NCI-H187 treated with DMSO at 0.1 percent for 48 hours (cell line): ENCODE data around the gene CRTC1.
"Not testable (repeated sequence)": the region's sequence is repeated elsewhere in the genome, so short reads cannot be mapped to it uniquely, and the experiment has no call there.

Experiments used
- DNase-seq: peaks from one replicate; lab custom pipeline; 2025; lab: John Stamatoyannopoulos, UW

The CRTC1 gene

DNA sequence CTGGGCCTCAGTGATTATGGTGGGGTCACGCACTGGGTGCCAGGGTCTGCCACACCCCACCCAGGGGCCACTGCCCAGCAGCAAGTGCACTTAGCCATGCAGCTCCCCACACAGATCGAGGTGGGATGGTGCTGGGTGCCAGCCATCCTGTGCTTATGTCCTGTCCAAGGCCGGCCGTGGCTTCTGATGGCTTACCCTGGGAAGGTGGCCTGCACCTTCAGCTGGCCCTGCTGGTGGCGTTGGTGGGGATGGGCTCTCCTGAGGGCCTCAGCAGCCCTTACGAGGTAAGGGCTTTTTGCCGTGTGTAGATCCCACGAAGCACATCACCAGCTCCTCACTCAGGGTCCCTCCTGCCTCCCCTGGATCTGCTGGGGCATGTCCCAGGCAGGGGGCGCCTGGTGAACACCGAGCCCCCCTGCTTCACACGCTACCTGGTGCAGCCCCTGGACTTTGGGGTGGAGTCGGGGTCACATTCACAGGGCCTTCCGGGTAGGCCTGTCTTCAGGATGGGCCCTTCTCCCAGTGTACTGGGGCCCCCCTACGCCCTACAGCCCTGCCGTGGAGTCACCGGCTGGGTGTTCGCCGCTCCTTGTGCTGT lies 46.6 kb downstream of the CRTC1 start:
- no peak for DNase-seq

DNA sequence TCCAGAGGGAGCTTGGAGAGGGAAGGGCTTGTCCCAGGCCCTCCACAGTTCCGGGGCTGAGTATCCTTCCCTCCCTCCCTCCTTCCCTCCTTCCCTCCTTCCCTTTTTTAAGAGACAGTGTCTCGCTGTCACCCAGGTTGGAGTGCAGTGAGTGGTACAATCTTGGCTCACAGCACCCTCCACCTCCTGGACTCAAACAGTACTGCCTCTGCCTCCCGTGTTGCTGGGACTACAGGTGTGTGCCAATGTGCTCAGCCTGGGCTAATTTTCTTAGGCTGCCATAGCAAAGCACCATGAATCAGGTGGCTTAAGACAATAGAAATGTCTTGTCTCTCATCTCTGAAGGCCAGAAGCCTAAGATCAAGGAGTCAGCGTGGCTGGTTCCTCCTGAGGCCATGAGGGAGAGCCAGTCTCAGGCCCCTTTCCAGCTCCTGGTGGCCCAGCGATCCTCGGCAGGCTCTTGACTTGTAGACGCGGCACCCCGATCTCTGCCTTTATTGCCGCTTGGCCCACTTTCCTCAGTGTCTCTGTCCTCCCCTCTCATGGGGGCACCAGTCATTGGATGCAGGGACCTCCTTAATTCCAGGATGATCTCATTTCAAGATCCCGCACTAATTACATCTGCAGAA lies 47.5 kb downstream of the CRTC1 start:
- DNase-seq: no peak

GRCh38 chr19:18731562-18732008 lies 48.1 kb downstream of the CRTC1 start:
- DNase-seq: no peak

DNA sequence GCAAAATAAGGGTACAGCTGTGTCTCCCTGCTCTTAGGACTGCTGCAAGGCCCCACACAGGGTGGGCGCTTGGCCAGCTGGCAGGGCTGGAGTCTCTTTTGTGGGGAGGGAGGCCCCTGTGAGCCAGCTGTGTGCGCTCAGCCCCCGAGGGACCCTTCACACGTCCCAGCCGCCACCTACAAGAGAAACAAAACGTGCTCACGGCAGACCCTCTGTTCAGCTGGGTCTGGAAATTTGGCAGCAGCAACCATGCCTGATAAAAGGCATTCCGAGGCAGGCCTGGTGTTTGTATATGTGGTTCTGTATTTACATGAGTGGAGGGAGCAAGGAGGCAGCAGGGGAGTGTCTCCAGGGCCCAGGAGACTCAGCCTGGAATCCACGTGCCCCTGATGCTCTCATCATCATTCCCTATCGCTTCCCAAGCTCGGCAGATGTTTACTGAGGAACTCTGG lies 49.7 kb downstream of the CRTC1 start:
- no peak for DNase-seq

GRCh38 chr19:18733762-18734332 lies 50.4 kb downstream of the CRTC1 start:
- not testable (repeated sequence) for DNase-seq

DNA sequence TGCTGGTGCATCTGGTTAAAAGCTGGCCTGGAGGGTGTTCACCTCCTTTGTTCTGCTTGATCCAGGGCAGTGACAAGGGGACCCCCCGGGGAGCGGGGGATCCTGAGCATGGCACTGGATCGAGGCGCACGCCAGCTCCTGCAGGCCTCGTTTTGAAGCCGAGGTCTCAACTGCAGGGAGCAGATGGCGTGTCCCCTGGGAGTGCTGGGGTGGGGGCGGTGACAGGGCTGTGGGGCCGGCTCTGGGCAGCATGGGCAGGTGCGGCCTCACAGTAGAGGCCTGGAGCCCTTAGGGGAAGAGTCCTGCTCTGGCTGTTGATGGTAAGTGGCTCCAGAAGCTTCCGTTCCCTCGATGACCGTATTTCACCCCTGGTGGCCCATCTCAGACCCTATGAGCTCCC lies 51.8 kb downstream of the CRTC1 start:
- no peak for DNase-seq

- no peak for DNase-seq
These were observed 52.3 kb downstream of the CRTC1 start for GRCh38 chr19:18735752-18736151.

- DNase-seq: no peak
These were observed 53.2 kb downstream of the CRTC1 start for GRCh38 chr19:18736415-18737336.

DNA sequence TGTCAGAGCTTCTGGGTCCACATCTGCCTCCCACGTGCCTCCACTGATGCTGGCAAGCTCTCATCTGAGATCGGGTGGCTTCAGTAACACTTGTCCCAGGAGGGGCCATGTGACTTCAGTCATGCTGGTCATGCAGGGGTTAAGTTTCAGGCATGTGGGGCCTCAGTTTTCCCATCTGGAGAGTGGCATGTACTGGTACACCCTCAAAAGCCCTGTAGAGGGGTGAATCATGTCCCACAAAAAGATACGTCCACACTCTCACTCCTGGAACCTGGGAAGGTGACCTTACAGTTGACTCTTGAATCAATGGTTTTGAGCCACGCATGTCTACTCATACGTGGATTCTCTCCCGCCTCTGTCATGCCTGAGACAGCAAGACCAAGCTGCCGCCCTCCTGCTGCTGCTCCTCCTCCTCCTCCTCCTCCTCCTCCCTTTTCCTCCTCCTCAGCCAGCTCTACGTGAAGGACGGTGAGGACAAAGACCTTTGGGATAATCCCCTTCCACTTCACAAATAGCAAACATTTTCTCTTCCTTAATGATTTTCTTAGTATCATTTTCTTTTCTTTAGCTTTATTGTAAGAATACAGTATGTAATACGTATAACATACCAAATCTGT lies 54.0 kb downstream of the CRTC1 start:
- DNase-seq: no peak

DNA sequence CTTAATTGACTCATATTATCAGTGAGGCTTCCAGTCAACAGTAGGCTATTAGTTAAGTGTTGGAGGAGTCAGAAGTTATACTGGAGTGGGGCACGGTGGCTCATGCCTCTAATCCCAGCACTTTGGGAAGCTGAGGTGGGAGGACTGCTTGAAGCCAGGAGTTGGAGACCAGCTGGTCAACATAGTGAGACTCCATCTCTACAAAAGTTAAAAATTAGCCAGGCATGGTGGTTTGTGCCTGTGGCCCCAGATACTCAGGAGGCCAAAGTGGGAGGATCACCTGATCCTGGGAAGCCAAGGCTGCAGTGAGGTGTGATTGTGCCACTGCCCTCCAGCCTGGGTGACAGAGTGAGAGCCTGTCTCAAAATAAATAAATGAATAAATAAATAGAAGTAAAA lies 54.5 kb downstream of the CRTC1 start:
- DNase-seq: no peak

DNA sequence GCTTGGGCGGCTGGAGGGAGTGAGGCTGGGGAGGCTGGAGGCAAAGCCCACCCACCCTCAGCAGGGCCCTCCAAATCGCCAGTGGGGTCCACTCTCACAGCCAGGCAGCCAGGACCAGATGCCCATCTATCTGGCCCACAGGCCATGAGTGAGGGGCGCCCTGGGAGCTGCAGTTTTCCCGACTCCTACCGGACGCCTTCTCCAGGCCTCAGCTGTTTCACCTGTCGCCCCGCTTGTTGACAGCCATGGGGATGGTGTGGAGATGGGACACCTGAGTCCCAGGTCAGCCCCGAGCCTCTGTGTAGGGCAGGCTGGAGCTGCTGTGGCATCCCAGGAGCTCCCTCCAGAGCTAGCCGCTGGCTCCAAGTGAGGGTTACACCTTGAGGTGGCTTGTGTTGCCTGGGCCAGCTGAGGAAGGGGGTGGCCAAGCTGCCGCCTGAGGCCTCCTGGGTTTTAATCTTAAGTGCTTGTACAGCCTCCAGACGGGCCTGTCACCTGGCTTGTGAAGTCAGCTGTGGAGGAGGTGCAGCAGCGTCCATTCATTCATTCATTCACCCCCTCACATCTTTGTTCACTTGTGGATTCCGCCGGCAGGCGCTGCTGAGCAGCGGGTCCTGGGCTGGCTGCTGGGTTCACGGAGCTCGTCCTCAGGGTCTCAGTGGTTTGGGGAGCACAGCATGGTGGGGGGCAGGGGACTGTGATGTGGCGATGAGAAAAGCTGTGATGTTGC lies 55.6 kb downstream of the CRTC1 start:
- DNase-seq: no peak

DNA sequence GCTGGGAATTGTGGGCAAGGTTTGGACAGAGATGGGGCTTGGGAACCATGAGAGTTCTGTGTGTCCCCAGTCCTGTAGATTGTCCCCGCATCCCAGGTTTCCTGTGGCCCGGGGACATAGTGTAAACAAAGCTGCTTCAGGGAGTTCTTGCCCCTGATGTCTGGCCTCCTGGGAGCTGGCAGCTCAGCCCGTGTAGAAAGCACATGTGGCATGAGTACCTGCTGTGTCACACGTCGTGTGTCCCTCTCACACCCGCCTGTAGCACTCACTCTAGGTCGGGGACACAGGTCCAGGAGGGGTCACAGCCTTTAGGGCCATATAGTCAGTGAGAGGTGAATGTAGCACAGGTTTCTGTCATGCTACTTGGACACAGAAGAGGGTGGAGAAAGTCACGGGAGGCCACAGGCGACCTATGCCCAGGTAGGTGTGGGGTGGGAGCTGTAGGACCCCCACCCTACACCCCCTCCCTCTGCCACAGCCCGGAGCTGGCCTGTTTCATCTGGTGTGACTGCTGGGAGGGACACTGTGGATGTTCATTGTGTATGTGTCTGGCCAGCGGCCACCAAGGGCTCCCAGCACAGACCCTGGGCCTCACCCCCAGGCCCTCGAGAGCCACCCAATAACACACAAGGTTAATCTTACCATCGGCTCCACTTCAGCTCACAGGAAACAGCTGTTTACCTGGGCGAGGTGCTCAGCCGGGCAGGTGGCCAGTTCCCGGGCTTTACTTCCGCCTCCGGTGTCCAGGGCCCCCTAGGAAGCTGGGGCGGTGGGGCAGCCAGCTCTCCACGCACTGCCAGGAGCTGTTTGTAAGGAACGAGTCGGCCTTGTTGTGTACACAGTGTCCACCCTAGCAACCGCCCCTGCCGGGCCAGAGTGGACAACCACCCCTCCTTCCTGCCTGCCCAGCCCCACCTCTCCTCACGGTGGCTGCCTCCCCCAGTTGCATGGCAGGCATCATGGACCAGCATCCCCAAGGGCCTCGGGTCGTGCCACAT lies 57.9 kb downstream of the CRTC1 start:
- no peak for DNase-seq

- no peak for DNase-seq
These were observed 58.8 kb downstream of the CRTC1 start for GRCh38 chr19:18742324-18742723.

GRCh38 chr19:18742838-18743783 lies 59.6 kb downstream of the CRTC1 start:
- DNase-seq: no peak

DNA sequence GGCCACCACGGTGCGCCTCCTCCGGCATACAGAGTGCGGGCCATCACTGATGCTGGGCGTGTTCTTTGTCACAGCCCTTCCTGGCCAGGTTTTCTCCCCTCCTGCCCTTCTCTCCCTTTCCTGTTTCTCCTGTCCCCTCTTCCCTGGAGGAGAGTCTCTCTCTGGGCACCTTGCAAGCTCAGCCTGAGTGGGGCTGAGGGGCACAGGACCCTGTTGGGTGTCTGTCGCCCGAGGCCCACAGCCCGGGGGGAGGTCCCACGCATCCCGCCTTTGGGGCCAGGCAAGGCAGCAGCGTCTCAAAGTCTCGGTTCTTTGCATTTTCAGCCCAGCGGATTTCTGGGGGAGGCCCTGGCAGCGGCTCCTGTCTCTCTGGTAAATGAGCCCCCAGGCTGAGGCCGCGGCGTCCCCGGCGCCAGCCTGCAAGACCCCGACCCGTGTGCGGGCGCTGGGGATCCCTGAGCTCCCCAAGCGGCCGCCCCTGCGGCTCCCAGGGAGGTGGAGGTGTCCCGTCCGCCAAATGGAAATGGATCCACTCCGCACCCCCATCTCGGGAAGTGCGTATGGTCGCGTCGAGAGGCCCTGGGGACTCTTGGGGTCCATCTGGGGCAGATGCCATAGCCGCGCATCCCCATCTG lies 60.4 kb downstream of the CRTC1 start:
- no peak for DNase-seq

GRCh38 chr19:18745012-18745735 lies 61.7 kb downstream of the CRTC1 start:
- no peak for DNase-seq

GRCh38 chr19:18745931-18746330 lies 62.5 kb downstream of the CRTC1 start:
- DNase-seq: no peak
